ENCODE results near the gene SIRT1. TPM values are rescaled to one million over a fixed set of nuclear protein-coding genes. Genes with fewer than 3 reads are reported as not detected.
A peak's percentile ranks its signal among the peaks of the same experiment; 100 is the strongest.

The SIRT1 gene
- total RNA-seq, 2 donors from 2014 or later: 30.2 to 36.7 TPM

GRCh38 chr10:67943917-67944316, 59.5 kb downstream of the SIRT1 start:
- Mint-ChIP-seq H3K36me3 (ENCODE audit: low read depth) (peaks cover 44% of the 10 kb centered on the region), H3K27ac (no peak overlapping the region), H3K4me1 (peaks cover 16% of the 10 kb centered on the region), H3K27me3 (ENCODE audit: insufficient read depth) (no peaks in the 10 kb centered on the region), H3K9me3 (peaks cover 3% of the 10 kb centered on the region), H3K4me3 (no peak overlapping the region)
- peaks cover 56% of the 10 kb centered on the region for H3K36me3 ChIP-seq (ENCODE audit: control insufficient read depth, insufficient read depth, low read length)
- H3K9me3 ChIP-seq (ENCODE audit: control insufficient read depth, low read length): no peaks in the 10 kb centered on the region
- H3K4me3 ChIP-seq (ENCODE audit: low read length): no peak overlapping the region
- H3K9ac ChIP-seq (ENCODE audit: extremely low read depth, low read length, poor library complexity, severe bottlenecking): no peak overlapping the region
- H3K27me3 ChIP-seq (ENCODE audit: control insufficient read depth, insufficient read depth, low read length, poor library complexity, severe bottlenecking): no peaks in the 10 kb centered on the region
- H3K4me1 ChIP-seq (ENCODE audit: control insufficient read depth, insufficient read depth, low read length): peaks cover 4% of the 10 kb centered on the region
- peak; percentile 48 for DNase-seq
- no peak for TF ChIP-seq CTCF (conservative IDR thresholded peaks at IDR 0.05)
- H3K27ac ChIP-seq (ENCODE audit: low read depth, low read length): no peak overlapping the region
- 86 to 90% methylated on average over 2 of the region's 2 CpGs for WGBS, 2 experiments (ENCODE audit: insufficient coverage in 1 of 2, insufficient read length in 1 of 2)

GRCh38 chr10:67955614-67956013, 71.2 kb downstream of the SIRT1 start:
- no peaks in the 10 kb centered on the region for H3K9me3 ChIP-seq (ENCODE audit: control insufficient read depth, low read length)
- peaks cover 6% of the 10 kb centered on the region for H3K4me1 Mint-ChIP-seq
- no peak for DNase-seq
- H3K4me1 ChIP-seq (ENCODE audit: control insufficient read depth, insufficient read depth, low read length): no peaks in the 10 kb centered on the region
- peaks cover 17% of the 10 kb centered on the region for H3K36me3 Mint-ChIP-seq (ENCODE audit: low read depth)
- no peaks in the 10 kb centered on the region for H3K9me3 Mint-ChIP-seq
- no peak overlapping the region for H3K9ac ChIP-seq (ENCODE audit: extremely low read depth, low read length, poor library complexity, severe bottlenecking)
- no peak overlapping the region for H3K4me3 ChIP-seq (ENCODE audit: low read length)
- H3K27me3 ChIP-seq (ENCODE audit: control insufficient read depth, insufficient read depth, low read length, poor library complexity, severe bottlenecking): no peaks in the 10 kb centered on the region
- no peak overlapping the region for H3K27ac ChIP-seq (ENCODE audit: low read depth, low read length)
- 96 to 97% methylated on average over 2 to 6 of the region's 6 CpGs for WGBS, 2 experiments (ENCODE audit: insufficient coverage in 1 of 2, insufficient read length in 1 of 2)
- no peak overlapping the region for H3K27ac Mint-ChIP-seq
- TF ChIP-seq CTCF (conservative IDR thresholded peaks at IDR 0.05): no peak
- H3K27me3 Mint-ChIP-seq (ENCODE audit: insufficient read depth): no peaks in the 10 kb centered on the region
- H3K4me3 Mint-ChIP-seq: no peak overlapping the region
- H3K36me3 ChIP-seq (ENCODE audit: control insufficient read depth, insufficient read depth, low read length): peaks cover 29% of the 10 kb centered on the region

- no peak overlapping the region for H3K27ac Mint-ChIP-seq
- no peaks in the 10 kb centered on the region for H3K9me3 Mint-ChIP-seq
- Histone ChIP-seq H3K36me3 (ENCODE audit: control insufficient read depth, insufficient read depth, low read length) (peaks cover 14% of the 10 kb centered on the region), H3K27ac (ENCODE audit: low read depth, low read length) (no peak overlapping the region), H3K27me3 (ENCODE audit: control insufficient read depth, insufficient read depth, low read length, poor library complexity, severe bottlenecking) (no peaks in the 10 kb centered on the region), H3K9me3 (ENCODE audit: control insufficient read depth, low read length) (no peaks in the 10 kb centered on the region), H3K4me1 (ENCODE audit: control insufficient read depth, insufficient read depth, low read length) (no peaks in the 10 kb centered on the region), H3K4me3 (ENCODE audit: low read length) (no peak overlapping the region), H3K9ac (ENCODE audit: extremely low read depth, low read length, poor library complexity, severe bottlenecking) (no peak overlapping the region)
- 88 to 92% methylated on average over 4 to 8 of the region's 8 CpGs for WGBS, 2 experiments (ENCODE audit: insufficient coverage in 1 of 2, insufficient read length in 1 of 2)
- no peak for DNase-seq
- H3K27me3 Mint-ChIP-seq (ENCODE audit: insufficient read depth): no peaks in the 10 kb centered on the region
- peaks cover 24% of the 10 kb centered on the region for H3K36me3 Mint-ChIP-seq (ENCODE audit: low read depth)
- H3K4me1 Mint-ChIP-seq: no peaks in the 10 kb centered on the region
- no peak for TF ChIP-seq CTCF (conservative IDR thresholded peaks at IDR 0.05)
- H3K4me3 Mint-ChIP-seq: no peak overlapping the region
Measured at GRCh38 chr10:67959839-67960476, 75.5 kb downstream of the SIRT1 start.

Measured in endodermal cell (in vitro differentiated cells).